ENCODE data around the gene TBC1D9.

GRCh38 chr4:140628016-140628415 lies 128.2 kb downstream of the TBC1D9 start:
- TF ChIP-seq CTCF (IDR thresholded peaks at IDR 0.05) (no peak), POLR2A (IDR thresholded peaks at IDR 0.05) (no peak)
